ENCODE measurements around the gene CRP.
"Not testable (repeated sequence)": the region's sequence is repeated elsewhere in the genome, so short reads cannot be mapped to it uniquely, and the experiment has no call there.

CRP gene, protein sequence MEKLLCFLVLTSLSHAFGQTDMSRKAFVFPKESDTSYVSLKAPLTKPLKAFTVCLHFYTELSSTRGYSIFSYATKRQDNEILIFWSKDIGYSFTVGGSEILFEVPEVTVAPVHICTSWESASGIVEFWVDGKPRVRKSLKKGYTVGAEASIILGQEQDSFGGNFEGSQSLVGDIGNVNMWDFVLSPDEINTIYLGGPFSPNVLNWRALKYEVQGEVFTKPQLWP

DNA sequence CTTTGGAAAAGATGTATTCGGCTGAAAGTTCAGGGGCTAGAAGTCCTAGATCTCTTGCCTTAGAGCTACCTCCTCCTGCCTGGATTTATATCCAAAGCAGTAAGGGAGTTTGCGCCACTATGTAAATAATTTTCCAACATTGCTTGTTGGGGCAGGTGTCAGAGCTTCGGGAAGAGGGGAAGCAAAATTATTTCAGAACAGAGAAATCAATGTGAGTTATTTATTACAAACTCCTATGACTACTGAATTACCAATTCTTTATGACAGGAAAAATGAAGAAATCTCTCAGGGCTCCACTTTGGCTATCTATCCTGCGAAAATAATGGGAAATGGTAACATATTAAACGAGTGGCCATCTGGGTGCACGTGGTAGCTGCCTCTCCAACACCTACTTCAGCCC lies at the start of gene CRP:
TSS of gene CRP (minus strand) at position 61 of the 400 bp plus-strand sequence. CDS start 104 bp downstream, outside the sequence.
- DNase-seq (ENCODE audit: low spot score): no peak

- DNase-seq (ENCODE audit: low spot score): no peak
These were observed 49.3 kb upstream of the CRP start for GRCh38 chr1:159763686-159764085.

DNA sequence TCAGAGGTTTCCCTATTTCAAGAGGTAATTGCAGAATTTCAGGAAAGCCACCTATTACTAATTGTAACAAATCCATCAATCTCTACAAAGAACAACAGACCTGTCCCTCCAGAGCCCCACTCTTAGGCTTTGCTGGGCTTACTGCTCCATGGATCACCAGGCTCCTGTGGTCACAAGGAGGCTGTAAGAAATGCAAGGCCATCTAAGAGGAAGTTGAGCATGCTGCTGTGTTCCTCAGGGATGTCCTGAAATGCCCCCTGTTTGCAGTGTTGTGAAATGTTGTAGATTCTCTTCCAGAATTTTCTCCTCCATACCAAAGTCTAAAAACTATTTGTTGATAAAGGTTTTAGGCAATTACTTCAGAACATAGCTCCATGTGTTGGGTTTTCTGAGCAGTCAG lies 42.0 kb upstream of the CRP start:
- no peak for DNase-seq (ENCODE audit: low spot score)

- DNase-seq (ENCODE audit: low spot score): no peak
These were observed 41.1 kb upstream of the CRP start for GRCh38 chr1:159755451-159756007.

DNA sequence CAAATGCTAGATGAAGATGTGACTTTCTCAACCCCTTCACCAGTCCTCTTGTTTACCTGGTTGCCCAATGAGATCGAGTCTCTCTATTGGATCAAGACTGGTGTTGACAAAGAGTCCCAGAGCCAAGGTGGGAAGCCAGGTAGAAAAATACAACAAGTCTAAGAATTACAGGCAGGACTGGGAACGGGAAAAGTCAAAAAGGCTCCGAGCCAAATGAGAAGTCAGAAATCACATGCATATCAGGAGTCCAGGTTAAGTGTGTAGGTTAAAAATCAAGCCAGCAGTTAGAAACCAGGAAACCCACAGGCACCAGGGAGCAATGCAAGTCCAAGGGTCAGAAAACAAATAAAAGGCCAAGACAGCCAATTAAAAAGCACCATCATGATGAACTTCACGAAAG lies 39.0 kb upstream of the CRP start:
- DNase-seq (ENCODE audit: low spot score): no peak

DNA sequence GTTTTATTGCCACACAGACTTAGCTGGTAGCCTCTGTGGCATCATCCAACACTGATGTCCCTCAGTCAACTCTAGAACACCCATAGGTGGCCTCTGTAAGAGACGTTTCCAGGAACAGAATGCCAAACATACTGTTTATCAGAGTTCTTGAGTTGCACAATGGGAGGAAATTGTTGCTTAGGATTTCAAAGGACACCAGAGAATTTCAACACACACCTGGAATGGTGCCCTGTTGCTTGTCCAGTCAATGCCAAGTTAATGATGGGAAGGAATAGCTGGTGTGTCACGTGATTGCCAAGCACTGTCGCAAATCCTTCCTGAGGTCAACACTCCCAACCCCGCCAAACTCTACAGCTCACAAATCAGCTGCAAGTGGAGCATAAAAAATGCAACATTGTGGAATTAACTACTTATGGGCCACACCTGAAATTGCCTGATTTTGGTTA lies 37.8 kb upstream of the CRP start:
- DNase-seq (ENCODE audit: low spot score): no peak

DNA sequence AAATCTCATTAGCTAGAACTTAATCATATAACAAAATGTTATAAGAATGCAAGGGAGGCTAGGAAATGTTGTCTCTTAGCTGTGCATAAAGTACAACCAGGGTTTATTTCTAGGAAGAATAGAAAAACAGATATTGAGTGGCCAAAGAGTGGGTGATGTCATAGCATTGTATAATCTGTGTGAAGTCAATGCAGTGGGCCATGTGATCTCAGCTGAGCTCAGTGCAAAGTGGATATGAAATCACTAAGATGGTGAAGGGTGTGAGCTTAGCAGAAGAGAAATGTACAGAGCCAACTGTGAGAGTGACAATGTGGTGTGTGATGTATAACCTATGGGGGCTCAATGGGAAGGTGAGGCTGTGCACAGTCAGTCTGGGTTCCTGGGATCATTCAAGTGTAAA lies 36.6 kb upstream of the CRP start:
- DNase-seq (ENCODE audit: low spot score): no peak

GRCh38 chr1:159750621-159751020 lies 36.2 kb upstream of the CRP start:
- no peak for DNase-seq (ENCODE audit: low spot score)

GRCh38 chr1:159749630-159750029 lies 35.2 kb upstream of the CRP start:
- no peak for DNase-seq (ENCODE audit: low spot score)

DNA sequence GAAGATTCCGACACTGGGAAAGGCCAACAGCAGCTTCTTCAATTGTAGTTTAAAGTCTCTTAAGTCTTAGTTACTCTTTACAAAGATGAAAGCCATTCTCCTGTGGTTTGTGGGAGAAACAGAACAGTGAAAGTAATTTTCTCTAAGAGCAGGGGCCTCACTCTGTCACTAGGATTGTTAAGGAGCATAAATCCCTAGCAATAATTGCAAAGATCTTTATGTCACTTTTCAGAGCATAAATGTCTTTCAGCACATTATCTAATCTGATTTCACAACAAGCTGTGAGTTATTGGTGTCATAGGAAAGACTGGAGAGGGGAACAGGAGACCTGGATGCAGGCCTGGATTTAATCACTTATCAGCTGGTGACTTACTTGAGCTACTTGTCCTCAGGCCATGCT lies 34.0 kb upstream of the CRP start:
- DNase-seq (ENCODE audit: low spot score): no peak

DNA sequence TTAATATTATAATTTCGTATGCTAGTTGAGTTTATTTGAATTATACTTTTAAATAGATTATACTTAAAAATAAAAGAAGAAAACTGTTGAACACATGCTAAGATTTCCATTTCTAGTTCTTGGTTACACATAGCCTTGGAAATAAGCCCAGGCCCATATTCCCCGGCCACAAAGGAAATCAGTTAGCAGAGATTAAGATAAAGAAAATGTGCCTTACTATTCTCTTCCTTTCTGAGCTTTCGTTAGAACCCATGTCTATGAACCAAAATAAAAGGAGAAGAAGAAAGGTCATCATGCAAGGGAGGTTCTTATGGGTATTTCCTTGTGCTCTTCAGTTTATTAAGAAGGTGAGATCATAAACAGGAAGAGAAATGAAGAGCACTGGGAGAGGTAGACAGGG lies 32.3 kb upstream of the CRP start:
- DNase-seq (ENCODE audit: low spot score): no peak

DNA sequence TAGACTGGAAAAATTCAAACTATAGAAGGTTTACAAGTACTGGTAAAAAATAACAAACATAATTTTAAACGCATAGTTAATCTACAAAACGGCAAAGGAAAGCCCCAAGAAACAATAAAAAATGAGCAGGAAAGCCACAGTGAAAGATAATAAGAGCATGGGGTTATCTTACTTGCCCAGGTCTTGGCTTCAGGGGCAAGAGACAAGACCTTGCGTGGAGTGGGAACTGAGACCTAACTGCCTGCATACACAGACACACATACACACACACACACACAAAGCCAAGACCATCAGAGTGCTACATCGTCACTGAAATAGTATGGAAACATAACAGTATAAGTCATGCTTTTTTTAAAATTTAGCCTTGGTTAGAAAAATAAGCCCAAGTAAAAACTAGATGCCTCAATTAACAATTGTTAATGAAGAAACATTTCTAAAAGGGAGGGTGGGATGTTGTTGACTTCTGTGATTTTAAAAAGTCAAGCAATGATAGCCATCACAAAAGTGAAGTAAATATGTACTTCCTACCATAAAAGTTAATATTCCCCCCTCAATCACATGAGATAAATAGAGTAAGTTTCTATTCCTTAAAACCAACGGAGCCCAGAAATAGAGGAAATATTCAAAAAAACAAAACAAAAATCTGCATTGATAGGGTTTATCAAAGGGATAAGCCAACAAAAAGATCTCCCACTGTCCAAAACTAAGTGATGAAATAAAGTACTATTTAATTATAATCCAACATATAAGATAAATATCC lies 29.4 kb upstream of the CRP start:
- DNase-seq (ENCODE audit: low spot score): no peak

DNA sequence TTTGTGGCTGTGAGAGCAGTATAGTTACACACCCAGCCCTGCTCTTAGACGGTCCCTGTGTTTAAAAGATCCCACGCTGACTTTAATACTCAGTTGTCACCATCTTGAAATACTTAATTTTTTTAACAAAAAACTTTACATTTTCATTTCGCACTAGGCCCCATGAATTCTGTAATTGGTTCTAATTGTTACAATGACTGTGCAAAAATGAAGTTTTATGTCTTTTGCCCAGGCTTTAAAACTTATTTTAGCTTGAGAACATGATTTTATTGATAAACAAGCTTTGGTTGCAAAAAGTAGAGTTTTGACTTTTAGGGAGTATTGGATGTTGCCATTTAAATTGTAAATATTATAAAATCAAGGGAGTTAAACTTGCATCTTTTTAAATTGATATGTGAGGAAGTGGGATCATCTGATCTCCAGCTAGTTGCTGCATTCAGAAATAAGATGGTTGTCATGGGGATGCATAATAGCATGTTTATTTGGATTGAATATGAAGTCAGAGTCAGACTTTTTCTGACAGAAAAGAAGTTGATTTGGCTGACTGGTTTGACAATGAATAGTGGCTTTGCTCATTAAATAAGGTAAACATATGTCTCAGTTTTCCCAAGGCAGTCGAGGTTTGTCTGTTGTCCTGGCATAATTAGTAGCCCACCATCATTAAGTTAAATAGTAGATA lies 23.0 kb upstream of the CRP start:
- DNase-seq (ENCODE audit: low spot score): no peak

GRCh38 chr1:159723188-159723587 lies 8.8 kb upstream of the CRP start:
- DNase-seq (ENCODE audit: low spot score): not testable (repeated sequence)

- no peak for DNase-seq (ENCODE audit: low spot score)
These were observed 5.6 kb upstream of the CRP start for GRCh38 chr1:159719990-159720389.

DNA sequence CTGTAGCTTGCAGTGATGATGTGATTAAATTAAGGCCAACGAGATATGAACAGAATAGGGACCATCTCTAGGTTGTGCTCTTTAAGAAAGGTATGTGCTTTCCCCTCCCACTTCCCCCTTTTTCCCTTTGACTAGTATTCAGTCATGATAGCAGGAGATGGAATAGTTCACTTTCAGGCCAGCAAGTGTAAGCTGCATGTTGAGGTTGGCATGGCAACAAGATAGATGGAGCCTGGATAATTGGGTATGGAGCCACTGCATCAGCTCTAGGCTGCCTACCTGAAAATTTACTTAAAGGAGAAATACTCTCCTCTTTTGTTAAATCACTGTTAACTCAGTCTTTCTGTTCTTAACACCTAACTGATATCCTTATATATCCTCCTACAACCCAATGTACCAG lies 1.5 kb upstream of the CRP start:
- no peak for DNase-seq (ENCODE audit: low spot score)

- DNase-seq (ENCODE audit: low spot score): no peak
These were observed 2.3 kb downstream of the CRP start for GRCh38 chr1:159712080-159712479.

- DNase-seq (ENCODE audit: low spot score): no peak
These were observed 6.7 kb downstream of the CRP start for GRCh38 chr1:159707472-159708260.

- no peak for DNase-seq (ENCODE audit: low spot score)
These were observed 8.5 kb downstream of the CRP start for GRCh38 chr1:159705904-159706256.

GRCh38 chr1:159705251-159705903 lies 9.0 kb downstream of the CRP start:
- no peak for DNase-seq (ENCODE audit: low spot score)

GRCh38 chr1:159704481-159704880 lies 9.9 kb downstream of the CRP start:
- DNase-seq (ENCODE audit: low spot score): no peak

- DNase-seq (ENCODE audit: low spot score): no peak
These were observed 14.1 kb downstream of the CRP start for GRCh38 chr1:159700312-159700711.

Measured in ecto neural progenitor cell (in vitro differentiated cells).